HepG2 (cell line): ENCODE measurements around the gene C14orf119. TPM values are rescaled to one million over a fixed set of nuclear protein-coding genes. Genes with fewer than 3 reads are reported as not detected.

Experiments
- ATAC-seq: fragments of 200-7000 bp; cut with Tn5 transposase; 3 replicates; pipeline ENCODE4 v1.9.1; 2020; ENCODE audit warnings: mild to moderate bottlenecking, moderate library complexity
- BruUV-seq: library from RNA; stranded (reverse); fragments of 400-500 nt; replicated peaks from 2 replicates; lab custom pipeline; 2021; lab: Mats Ljungman, UMichigan
- CTCF ChIA-PET: fragments of 300-600 bp; formaldehyde crosslinking; extraction: SDS; loops from one replicate; lab custom pipeline; 2021; ENCODE audit warnings: low total read pairs, inconsistent platforms, low intra/inter-chr PET ratio; lab: Yijun Ruan, JAX
- POLR2A ChIA-PET: fragments of 350-600 bp; sonication (Branson Sonifier 250); formaldehyde crosslinking; loops from one replicate; lab custom pipeline; 2020; ENCODE audit warnings: antibody characterized with exemption, inconsistent platforms; lab: Yijun Ruan, JAX
- DNase-seq: peaks from one replicate; pipeline ENCODE4 v3.0.0-alpha.2; 2015; ENCODE audit warnings: low spot score
- FAIRE-seq: peaks from 3 replicates; lab custom pipeline; 2011; peaks lifted over from hg19 to GRCh38; lab: Jason Lieb, UNC
- H2AFZ ChIP-seq: one replicate; pipeline ENCODE4 v1.6.1; 2011; ENCODE audit warnings: low read length, inconsistent platforms
- H3K27ac ChIP-seq: fragments of 300-600 bp; 3 replicates; pipeline ENCODE4 v1.8.0; 2011; ENCODE audit warnings: mixed run types, mild to moderate bottlenecking, mixed read lengths, low read length, inconsistent platforms; ENCODE audit not compliant: insufficient read depth; ENCODE audit errors: extremely low read length
- H3K27me3 ChIP-seq, 2 experiments: fragments of 200-600 bp in 1 of 2; 2 replicates in 1 of 2; 3 replicates in 1 of 2; pipeline versions ENCODE4 v1.6.0 to v1.8.0; 2011; ENCODE audit warnings: low read length in 2 of 2, mild to moderate bottlenecking in 2 of 2, moderate library complexity in 2 of 2, inconsistent platforms in 1 of 2; ENCODE audit not compliant: insufficient read depth in 2 of 2, control insufficient read depth in 1 of 2
- H3K36me3 ChIP-seq, 2 experiments: fragments of 200-600 bp in 1 of 2; replicated peaks in 1 of 2; 2 replicates in 1 of 2; 3 replicates in 1 of 2; pipeline versions ENCODE4 v1.5.1 to v1.8.0; 2011; ENCODE audit warnings: low read length in 2 of 2, inconsistent platforms in 1 of 2; ENCODE audit not compliant: insufficient read depth in 2 of 2, control insufficient read depth in 1 of 2
- H3K4me1 ChIP-seq: 2 replicates; pipeline ENCODE4 v1.5.1; 2012; ENCODE audit warnings: low read length, inconsistent platforms; ENCODE audit not compliant: insufficient read depth
- H3K4me2 ChIP-seq: 2 replicates; pipeline ENCODE4 v1.6.0; 2011; ENCODE audit warnings: low read depth, low read length, inconsistent platforms
- H3K4me3 ChIP-seq, 3 experiments: fragments of 200-600 bp in 1 of 3; sonication (generic), shearing (Covaris generic) in 1 of 3; replicated peaks in 1 of 3; 2 replicates each; pipeline ENCODE4 v1.5.1; 2011 to 2016; ENCODE audit warnings: low read length in 3 of 3, inconsistent platforms in 2 of 3, low read depth in 2 of 3, mild to moderate bottlenecking in 2 of 3, control low read depth in 1 of 3, mixed read lengths in 1 of 3; ENCODE audit not compliant: insufficient read depth in 1 of 3
- H3K79me2 ChIP-seq: one replicate; pipeline ENCODE4 v1.6.1; 2011; ENCODE audit warnings: low read length, inconsistent platforms; ENCODE audit not compliant: insufficient read depth
- H3K9ac ChIP-seq: 2 replicates; pipeline ENCODE4 v1.6.0; 2011; ENCODE audit warnings: mild to moderate bottlenecking, low read depth, low read length, inconsistent platforms; ENCODE audit not compliant: insufficient read depth
- H3K9me3 ChIP-seq: 2 replicates; pipeline ENCODE4 v1.5.1; 2012; ENCODE audit warnings: mild to moderate bottlenecking, low read length
- H4K20me1 ChIP-seq: 2 replicates; pipeline ENCODE4 v1.6.0; 2011; ENCODE audit warnings: inconsistent platforms, mild to moderate bottlenecking, low read length, moderate library complexity; ENCODE audit not compliant: insufficient read depth
- GATAD2A ChIP-seq: IDR thresholded peaks from 2 replicates; pipeline ENCODE4 v1.6.1; 2016
- HOXA9 ChIP-seq: sonication (generic); formaldehyde crosslinking; IDR thresholded peaks from 2 replicates; pipeline ENCODE4 v1.8.1; 2022; ENCODE audit warnings: missing genetic modification reagents, mild to moderate bottlenecking, moderate library complexity, borderline replicate concordance
- KLF16 ChIP-seq, 2 experiments: sonication (generic) in 1 of 2; formaldehyde crosslinking in 1 of 2; IDR thresholded peaks; 2 replicates each; pipeline versions ENCODE4 v1.6.1 to v1.8.0; 2016 to 2023; ENCODE audit warnings: missing genetic modification reagents in 2 of 2, missing compliant biosample characterization in 1 of 2
- MAFF ChIP-seq: IDR thresholded peaks from 2 replicates; pipeline ENCODE4 v1.6.1; 2011; ENCODE audit warnings: low read depth, low read length, improper control_type of control experiment
- MAFK ChIP-seq, 2 experiments: IDR thresholded peaks in 1 of 2; conservative IDR thresholded peaks in 1 of 2; 2 replicates each; pipeline ENCODE4 v1.6.1; 2011; ENCODE audit warnings: improper control_type of control experiment in 2 of 2, low read length in 2 of 2
- NR2C2 ChIP-seq: sonication (generic); formaldehyde crosslinking; IDR thresholded peaks from 2 replicates; pipeline ENCODE4 v1.4.0; 2020; ENCODE audit warnings: missing genetic modification reagents, mild to moderate bottlenecking, moderate library complexity, borderline replicate concordance
- PPARG ChIP-seq: conservative IDR thresholded peaks from 2 replicates; pipeline ENCODE4 v1.6.1; 2016; ENCODE audit warnings: missing biosample characterization, missing genetic modification reagents
- REPIN1 ChIP-seq: sonication (generic); formaldehyde crosslinking; IDR thresholded peaks from 2 replicates; pipeline ENCODE4 v1.8.0; 2022; ENCODE audit warnings: missing genetic modification reagents, low read depth, mild to moderate bottlenecking, borderline replicate concordance
- RXRB ChIP-seq: IDR thresholded peaks from 2 replicates; pipeline ENCODE4 v1.6.1; 2016; ENCODE audit warnings: borderline replicate concordance, missing genetic modification reagents, missing compliant biosample characterization
- SKI ChIP-seq: fragments of 450-650 bp; IDR thresholded peaks from one replicate; pipeline ENCODE4 v1.6.1; 2018; ENCODE audit warnings: mild to moderate bottlenecking; ENCODE audit not compliant: partially characterized antibody
- SMC3 ChIP-seq: IDR thresholded peaks from 2 replicates; pipeline ENCODE4 v1.6.1; 2011; ENCODE audit warnings: low read length, improper control_type of control experiment
- SMYD3 ChIP-seq: sonication (generic); formaldehyde crosslinking; IDR thresholded peaks from 2 replicates; pipeline ENCODE4 v1.8.1; 2023; ENCODE audit warnings: mild to moderate bottlenecking, missing genetic modification reagents
- SNAPC2 ChIP-seq: sonication (generic); formaldehyde crosslinking; IDR thresholded peaks from 2 replicates; pipeline ENCODE4 v1.8.1; 2022; ENCODE audit warnings: mild to moderate bottlenecking, missing genetic modification reagents
- STAG1 ChIP-seq: sonication (generic); formaldehyde crosslinking; IDR thresholded peaks from 2 replicates; pipeline ENCODE4 v1.4.0; 2020; ENCODE audit warnings: missing genetic modification reagents
- ZBTB7B ChIP-seq: sonication (generic); formaldehyde crosslinking; IDR thresholded peaks from 2 replicates; pipeline ENCODE4 v1.4.0; 2020; ENCODE audit warnings: missing genetic modification reagents
- ZFX ChIP-seq: sonication (generic); formaldehyde crosslinking; IDR thresholded peaks from 2 replicates; pipeline ENCODE4 v1.4.0; 2020; ENCODE audit warnings: mild to moderate bottlenecking, low read depth, missing genetic modification reagents, moderate library complexity
- ZNF136 ChIP-seq: sonication (generic); formaldehyde crosslinking; IDR thresholded peaks from 2 replicates; pipeline ENCODE4 v1.8.1; 2022; ENCODE audit warnings: low read depth, mild to moderate bottlenecking, moderate library complexity, missing genetic modification reagents
- ZNF44 ChIP-seq: sonication (generic); formaldehyde crosslinking; IDR thresholded peaks from 2 replicates; pipeline ENCODE4 v1.5.1; 2020; ENCODE audit warnings: mild to moderate bottlenecking, missing genetic modification reagents
- ZNF737 ChIP-seq: sonication (generic); formaldehyde crosslinking; IDR thresholded peaks from 2 replicates; pipeline ENCODE4 v1.5.0; 2020; ENCODE audit warnings: missing genetic modification reagents, mild to moderate bottlenecking, borderline replicate concordance
- ZNF766 ChIP-seq: sonication (generic); formaldehyde crosslinking; IDR thresholded peaks from 2 replicates; pipeline ENCODE4 v1.5.0; 2020; ENCODE audit warnings: missing genetic modification reagents, borderline replicate concordance
- ZSCAN25 ChIP-seq: sonication (generic); formaldehyde crosslinking; IDR thresholded peaks from 2 replicates; pipeline ENCODE4 v1.8.0; 2022; ENCODE audit warnings: mild to moderate bottlenecking, missing genetic modification reagents
- WGBS: methylation state at CpG from one replicate; pipeline ENCODE4 v1.1.6; 2017; ENCODE audit warnings: low lambda C conversion rate; 5-methylcytosine and 5-hydroxymethylcytosine counted together
- in situ Hi-C: cut with HindIII; loops from 2 replicates; pipeline ENCODE4 v1.10.0; 2017; ENCODE audit warnings: low pct_unique_long_range_greater_than_20kb; ENCODE audit not compliant: extremely low pct_ligation_motif_present
- intact Hi-C: fragments of 100-400 bp; cut with micrococcal nuclease; formaldehyde crosslinking; loops from one replicate; pipeline ENCODE4 v1.10.0; 2022; ENCODE audit not compliant: unreplicated experiment
- polyA plus RNA-seq, 8 experiments: library from polyadenylated mRNA; depleted of rRNA in 3 of 8; stranded (reverse) in 7 of 8; unstranded in 1 of 8; fragments of >200 nt; fragmentation: Illumina TruSeq in 4 of 8; extraction: Trizol in 4 of 8; gene quantifications; 2 replicates each; pipeline versions ENCODE4 v1.2.1 to v1.2.3, GENCODE V29; 2011 to 2016; ENCODE audit warnings: low read depth in 4 of 8, missing spikeins in 1 of 8, mixed read lengths in 1 of 8; ENCODE audit not compliant: insufficient read depth in 1 of 8
- total RNA-seq, 5 experiments: library from RNA; depleted of rRNA; stranded (reverse); fragments of >200 nt; fragmentation: Illumina TruSeq; extraction: Trizol; gene quantifications; 2 replicates each; pipeline ENCODE4 v1.2.3, GENCODE V29; 2016; ENCODE audit warnings: low read depth in 1 of 5
- TF ChIP-seq, protein P1 (sequence below): sonication (generic); formaldehyde crosslinking; IDR thresholded peaks from 2 replicates; pipeline ENCODE4 v1.5.1; 2020; ENCODE audit warnings: missing genetic modification reagents, mild to moderate bottlenecking, borderline replicate concordance

Gene C14orf119
- total and polyA plus RNA-seq, 2 of the 13 experiments (the other 11 are each of a cell fraction or from before 2014, with no cell fraction given), result 117 to 206 TPM

DNA sequence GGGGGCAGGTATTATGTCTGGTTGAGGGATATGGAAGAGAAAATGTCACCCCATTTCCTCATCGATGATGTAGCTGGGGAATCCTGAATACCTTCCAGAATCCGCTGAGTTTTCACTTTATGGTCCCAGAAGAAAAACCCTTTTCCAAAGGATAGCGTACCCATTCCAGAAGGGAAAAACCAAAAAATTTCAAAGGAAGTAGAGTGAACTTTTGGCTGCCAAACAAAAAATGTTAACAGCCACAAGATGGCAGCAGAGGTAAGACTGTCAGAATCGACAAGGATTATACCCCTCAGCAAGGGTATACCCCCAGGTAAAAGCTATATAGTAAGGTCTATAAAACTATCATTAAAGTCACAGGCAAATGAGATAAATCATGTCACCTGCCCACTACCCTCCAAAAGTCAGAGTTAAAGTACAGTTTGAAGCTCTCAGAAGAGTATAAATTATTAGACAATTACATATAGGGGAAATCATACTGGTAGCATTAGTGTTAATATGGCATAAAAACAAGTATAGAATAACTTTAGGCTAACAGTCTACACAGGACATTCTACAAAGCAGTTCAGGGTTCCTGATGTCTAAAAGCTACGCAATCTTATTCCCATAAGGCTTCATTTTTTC is 18.4 kb upstream of the C14orf119 start:
- H3K27me3 ChIP-seq, result no peaks in the 10 kb centered on the region
- FAIRE-seq, result peak; percentile 48
- no peak overlapping the region for H3K27ac ChIP-seq
- peak; percentile 68 for DNase-seq
- H3K4me3 ChIP-seq, result no peak overlapping the region
- H2AFZ ChIP-seq, result no peak overlapping the region
- ATAC-seq, result peak; percentile 57
- no peaks in the 10 kb centered on the region for H3K9me3 ChIP-seq
- BruUV-seq, result no TSS peak
- H3K36me3 ChIP-seq, result peaks cover 64 to 95% of the 10 kb centered on the region in 2 experiments
- peaks cover 9% of the 10 kb centered on the region for H3K4me1 ChIP-seq
- H4K20me1 ChIP-seq, result peaks cover 9% of the 10 kb centered on the region; the same call in 1 of the 2 replicates
- H3K79me2 ChIP-seq, result peaks cover 1% of the 10 kb centered on the region
- no peak overlapping the region for H3K4me2 ChIP-seq
- ChIA-PET POLR2A (interaction anchor here (0.8 to 5.8 kb wide), 7 partner anchors 8 to 103 kb away, joined by 3 to 85 read pairs (median 5); partner anchors contain the start of genes ACIN1, AJUBA and C14orf119), CTCF (interaction anchor here (0.9 to 4.1 kb wide), 8 partner anchors 8 to 110 kb away, joined by 3 to 20 read pairs (median 8); partner anchors contain the start of genes ACIN1 and CDH24)
- in situ Hi-C loops, result no loop called here
- intact Hi-C loops, result loop anchor here (1.0 kb wide), 2 partner anchors 8 to 32 kb away; no protein-coding TSS in a partner anchor
- WGBS, result 79% methylated on average over 5 of the region's 5 CpGs
- no peak overlapping the region for H3K9ac ChIP-seq
- peak; percentile 26; the same call in 1 of the 2 replicates for TF ChIP-seq GATAD2A
- 0 out of 4 replicates have a peak, but pooled peaks of 1 of the 2 experiments have one; percentile 17 for TF ChIP-seq KLF16 (CRISPR knock-in tag; IDR thresholded peaks at IDR 0.05)
- peak; percentile 63 for TF ChIP-seq SMC3
- peak; percentile 56 for TF ChIP-seq STAG1 (CRISPR knock-in tag)
- TF ChIP-seq ZNF136 (CRISPR knock-in tag), result peak; percentile 45; the same call in 1 of the 2 replicates
- no peak for TF ChIP-seq SKI
- 0 out of 2 replicates have a peak, but pooled peaks have one; percentile 26 for TF ChIP-seq MAFF
- 0 out of 2 replicates have a peak, but pooled peaks have one; percentile 17 for TF ChIP-seq ZFX (CRISPR knock-in tag)
- peak; percentile 49 to 57; a peak in 3 of 4 replicates for TF ChIP-seq MAFK (conservative IDR thresholded peaks at IDR 0.05 in 1 of 2, IDR thresholded peaks at IDR 0.05 in 1 of 2; ENCODE audit: low read length in 2 of 2)
- no peak for TF ChIP-seq HOXA9 (CRISPR knock-in tag)
- TF ChIP-seq ZNF766 (CRISPR knock-in tag), result no peak
- TF ChIP-seq REPIN1 (CRISPR knock-in tag), result 0 out of 2 replicates have a peak, but pooled peaks have one; percentile 47
- no peak for TF ChIP-seq ZNF737 (CRISPR knock-in tag)
- 0 out of 2 replicates have a peak, but pooled peaks have one; percentile 13 for TF ChIP-seq RXRB (CRISPR knock-in tag)
- 0 out of 2 replicates have a peak, but pooled peaks have one; percentile 43 for TF ChIP-seq ZBTB7B (CRISPR knock-in tag)
- peak; percentile 43; the same call in 1 of the 2 replicates for TF ChIP-seq ZSCAN25 (CRISPR knock-in tag)
- TF ChIP-seq NR2C2 (CRISPR knock-in tag), result peak; percentile 28; the same call in 1 of the 2 replicates
- 0 out of 2 replicates have a peak, but pooled peaks have one; percentile 56 for TF ChIP-seq SMYD3 (CRISPR knock-in tag)
- TF ChIP-seq ZNF44, result 0 out of 2 replicates have a peak, but pooled peaks have one; percentile 30
- TF ChIP-seq, protein P1, sequence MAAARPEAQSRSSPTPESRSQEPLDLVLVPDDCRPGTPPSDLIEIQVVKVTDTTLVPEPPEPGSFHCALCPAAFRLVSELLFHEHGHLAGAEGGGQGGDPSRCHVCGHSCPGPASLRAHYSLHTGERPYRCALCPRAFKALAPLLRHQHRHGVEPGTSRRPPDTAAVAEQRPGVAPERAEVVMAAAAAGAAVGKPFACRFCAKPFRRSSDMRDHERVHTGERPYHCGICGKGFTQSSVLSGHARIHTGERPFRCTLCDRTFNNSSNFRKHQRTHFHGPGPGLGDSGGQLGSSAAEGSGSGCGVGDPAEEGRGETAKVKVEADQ (CRISPR knock-in tag), result 0 out of 2 replicates have a peak, but pooled peaks have one; percentile 52
- TF ChIP-seq PPARG (CRISPR knock-in tag), result peak; percentile 32; the same call in 1 of the 2 replicates
- 0 out of 2 replicates have a peak, but pooled peaks have one; percentile 29 for TF ChIP-seq SNAPC2
